ENCODE results near the gene LDAH.
"Not testable (repeated sequence)": the region's sequence is repeated elsewhere in the genome, so short reads cannot be mapped to it uniquely, and the experiment has no call there.

LDAH gene

DNA sequence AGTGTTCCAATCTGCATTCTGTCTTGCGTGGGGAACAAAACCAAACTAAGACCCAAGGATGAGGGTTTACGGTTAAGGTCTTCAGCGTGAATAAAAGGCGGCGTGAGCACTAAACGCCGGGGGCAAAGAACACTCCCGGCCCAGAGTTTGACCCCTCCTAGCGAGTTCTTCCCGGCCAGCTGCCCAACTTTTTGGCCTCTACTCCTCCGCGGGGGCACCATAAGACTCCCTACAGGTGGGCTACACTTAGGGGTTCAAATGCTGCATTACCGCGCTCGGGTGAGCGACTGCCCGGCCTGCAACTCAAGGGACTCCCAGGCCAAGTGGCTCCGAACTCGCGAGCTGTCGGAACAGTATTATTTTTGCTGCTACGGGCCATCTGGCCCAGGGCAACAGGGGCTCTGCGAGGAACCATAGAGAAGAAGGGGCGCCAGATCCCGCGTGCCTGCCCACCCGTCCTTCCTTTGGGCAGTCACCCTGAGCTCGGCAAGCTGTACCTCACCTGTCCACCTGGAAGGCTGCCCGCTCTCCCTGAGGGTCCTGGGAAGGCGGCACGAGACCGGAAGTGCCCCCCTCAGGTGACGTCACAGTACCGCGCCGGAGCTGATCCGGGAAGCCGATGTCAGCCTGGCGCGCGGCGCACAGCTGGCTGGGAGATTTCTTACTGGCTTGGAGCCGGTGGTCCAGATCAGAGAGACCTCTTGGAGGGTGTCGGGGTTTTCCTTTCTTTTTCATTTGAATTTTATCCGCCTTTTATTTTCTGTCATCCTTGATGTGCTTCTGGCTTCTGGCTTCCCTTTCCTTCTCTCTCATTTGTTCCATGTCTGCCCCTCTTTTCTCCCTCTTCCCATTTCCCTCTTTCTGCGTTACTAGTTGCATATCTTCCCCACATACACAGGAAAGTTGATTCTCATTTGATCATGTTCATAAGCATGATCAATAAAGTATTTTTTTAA, at the start of gene LDAH:
Gene LDAH (minus strand): TSS at position 567 of the 956 bp plus-strand sequence. CDS start 21,638 bp downstream, outside the sequence.
- DNase-seq, result peak; percentile 83

DNA sequence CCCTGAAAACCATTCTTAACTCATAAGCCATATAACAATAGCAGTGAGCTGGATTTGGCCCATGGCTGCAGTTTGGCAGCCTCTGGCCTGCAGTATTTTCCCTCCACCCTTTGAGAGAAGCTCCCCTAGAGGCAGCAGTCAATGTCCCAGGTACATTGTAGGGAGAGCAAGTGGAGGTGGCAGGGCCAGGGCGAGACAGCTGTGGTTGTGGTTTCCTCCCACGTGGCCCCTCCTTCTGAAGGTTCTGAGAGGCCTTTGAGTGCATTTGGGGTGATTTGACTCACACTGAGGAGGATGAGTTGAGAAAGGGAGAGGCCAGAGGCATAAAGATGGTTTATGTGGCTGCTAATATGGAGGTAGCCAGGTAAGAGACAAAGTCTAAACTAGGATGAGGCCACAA, 45.5 kb upstream of the LDAH start:
- DNase-seq, result peak; percentile 81

DNA sequence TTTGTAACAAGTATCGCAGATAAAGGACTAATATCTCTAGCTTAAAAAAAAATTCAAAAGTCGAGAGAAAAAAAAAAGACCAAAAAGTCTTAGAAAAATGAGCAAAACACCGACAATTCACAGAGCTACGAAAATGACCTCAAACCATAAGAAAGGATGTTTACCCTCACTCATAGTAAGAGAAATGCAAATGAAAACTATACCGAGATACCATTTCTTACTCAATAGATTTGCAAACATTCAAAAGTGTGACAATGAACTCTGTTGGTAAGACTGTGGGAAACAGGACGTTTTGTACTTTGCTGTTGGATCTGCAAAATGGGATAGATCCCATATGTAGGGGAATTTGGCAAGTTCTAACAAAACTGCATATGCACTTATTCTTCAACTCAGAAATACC, 39.9 kb upstream of the LDAH start:
- DNase-seq, result no peak

DNA sequence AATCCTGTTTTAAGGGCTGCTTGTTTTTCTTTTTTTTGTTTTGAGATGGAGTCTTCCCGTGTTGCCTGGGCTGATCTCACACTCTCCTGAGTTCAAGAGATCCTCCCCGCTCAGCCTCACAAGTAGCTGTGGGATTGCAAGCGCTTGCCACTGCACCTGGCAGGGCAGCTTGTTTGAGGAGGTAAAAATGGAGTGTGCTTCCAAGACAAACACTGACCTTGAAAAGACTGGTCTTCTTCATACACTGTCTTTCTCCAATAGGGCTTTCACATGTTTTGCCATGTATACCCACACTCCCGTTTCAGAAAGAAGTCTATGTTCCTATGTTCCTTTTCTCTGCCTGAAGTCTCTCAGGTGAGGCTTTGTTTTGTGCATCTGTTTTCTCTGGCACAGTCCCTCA, 32.6 kb upstream of the LDAH start:
- no peak for DNase-seq

DNA sequence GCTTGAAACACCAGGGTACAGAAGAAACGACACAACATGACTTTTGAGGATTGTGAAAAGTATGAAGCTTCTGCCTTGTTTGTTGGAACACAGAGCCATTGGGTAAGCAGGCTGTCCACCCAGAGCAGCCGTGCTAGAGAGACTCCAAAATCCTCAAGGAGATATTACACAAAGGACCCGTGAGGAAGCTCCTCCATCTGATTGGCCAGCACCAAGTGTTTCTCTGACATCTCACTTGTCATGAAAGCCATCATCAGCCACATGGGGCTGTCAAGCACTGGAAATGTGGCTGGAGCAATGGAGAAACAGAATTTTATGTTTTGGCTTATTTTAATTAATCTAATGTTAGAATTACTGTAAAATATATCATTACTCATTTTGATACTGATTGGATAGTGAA, 29.8 kb upstream of the LDAH start:
- DNase-seq, result no peak

DNA sequence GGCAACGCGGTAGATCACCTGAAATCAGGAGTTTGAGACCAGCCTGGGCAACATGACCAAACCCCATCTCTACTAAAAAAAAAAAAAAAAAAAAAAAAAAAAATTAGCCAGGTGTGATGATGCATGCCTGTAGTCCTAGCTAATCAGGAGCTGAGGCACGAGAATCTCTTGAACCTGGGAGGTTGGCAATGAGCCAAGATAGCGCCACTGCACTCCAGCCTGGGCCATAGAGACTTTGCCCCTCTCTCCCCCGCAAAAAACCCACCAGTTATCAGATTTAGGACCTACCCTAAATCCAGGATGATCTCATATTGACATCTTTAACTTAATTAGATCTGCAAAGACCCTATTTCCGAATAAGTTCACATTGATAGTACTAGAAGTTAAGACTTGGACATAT, 29.2 kb upstream of the LDAH start:
- DNase-seq, result no peak

DNA sequence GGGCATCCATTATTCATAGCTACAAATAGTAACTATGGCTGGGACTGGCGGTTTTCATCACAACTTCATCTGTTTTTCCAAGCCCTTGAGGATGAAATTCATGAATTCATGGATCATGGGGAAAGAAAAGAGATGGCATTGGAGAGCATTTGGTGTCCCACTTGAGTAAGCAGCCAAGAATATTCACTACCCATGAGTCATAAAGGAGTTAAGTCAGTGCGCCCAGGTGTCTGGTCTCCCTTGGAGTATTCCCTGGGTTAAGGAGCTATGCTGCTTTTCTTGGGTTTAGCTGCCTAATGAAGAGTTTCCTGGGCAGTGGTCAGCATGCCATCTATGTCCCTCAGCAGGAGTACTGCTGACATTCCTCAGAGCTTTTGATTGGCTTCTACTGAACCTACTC, 21.3 kb upstream of the LDAH start:
- DNase-seq, result no peak

DNA sequence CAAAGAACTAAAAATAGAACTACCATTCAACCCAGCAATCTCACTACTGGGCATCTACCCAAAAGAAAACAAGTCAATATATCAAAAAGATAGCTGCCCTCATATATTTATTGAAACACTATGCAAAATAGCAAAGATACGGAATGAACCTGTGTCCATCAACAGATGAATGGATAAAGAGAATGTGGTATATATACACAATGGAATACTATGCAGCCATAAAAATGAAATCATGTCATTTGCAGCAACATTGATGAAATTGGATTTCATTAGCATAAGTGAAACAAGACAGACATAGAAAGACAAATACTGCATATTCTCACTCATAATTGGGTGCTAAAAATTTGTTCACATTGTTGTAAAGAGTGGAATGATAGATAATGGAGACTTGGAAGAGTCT, 16.2 kb upstream of the LDAH start:
- DNase-seq, result no peak

DNA sequence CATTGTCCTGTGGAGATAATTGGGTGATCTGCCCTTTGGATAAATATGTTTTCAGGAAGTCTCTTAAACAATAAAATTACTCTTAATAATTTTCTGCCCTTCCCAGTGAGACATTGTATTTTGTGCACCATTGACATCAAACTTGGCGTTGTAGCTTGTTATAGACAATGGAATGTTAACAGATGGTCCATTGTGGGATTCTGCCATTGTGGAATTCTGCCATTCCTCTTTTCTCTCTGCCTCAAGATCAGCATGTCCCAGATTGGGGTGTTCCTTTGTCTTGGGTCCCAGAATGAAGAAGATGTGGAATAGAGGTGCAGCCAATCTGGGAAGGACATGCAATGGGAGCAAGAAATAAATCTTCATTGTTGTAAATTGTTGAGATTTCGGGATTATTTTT, 15.1 kb upstream of the LDAH start:
- DNase-seq, result no peak

DNA sequence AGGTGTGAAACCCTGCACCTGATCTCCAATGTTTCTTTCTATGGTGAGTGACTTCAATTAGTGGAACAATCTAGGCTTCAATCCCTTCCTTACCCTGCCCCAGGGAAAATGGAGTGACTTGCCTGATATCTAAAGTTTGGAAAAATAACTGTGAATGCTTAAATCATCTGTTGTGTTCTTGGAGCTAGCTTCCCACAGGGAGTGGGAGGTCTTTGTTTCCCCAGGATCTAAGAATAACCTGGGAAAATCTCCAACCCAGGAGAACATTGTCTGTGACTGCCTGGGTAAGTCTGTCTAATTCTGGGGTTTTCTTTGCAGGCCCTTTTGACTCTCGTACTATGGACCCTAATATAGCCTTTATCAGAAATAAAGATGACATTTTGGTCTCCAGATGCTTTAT, 13.6 kb upstream of the LDAH start:
- DNase-seq, result no peak

DNA sequence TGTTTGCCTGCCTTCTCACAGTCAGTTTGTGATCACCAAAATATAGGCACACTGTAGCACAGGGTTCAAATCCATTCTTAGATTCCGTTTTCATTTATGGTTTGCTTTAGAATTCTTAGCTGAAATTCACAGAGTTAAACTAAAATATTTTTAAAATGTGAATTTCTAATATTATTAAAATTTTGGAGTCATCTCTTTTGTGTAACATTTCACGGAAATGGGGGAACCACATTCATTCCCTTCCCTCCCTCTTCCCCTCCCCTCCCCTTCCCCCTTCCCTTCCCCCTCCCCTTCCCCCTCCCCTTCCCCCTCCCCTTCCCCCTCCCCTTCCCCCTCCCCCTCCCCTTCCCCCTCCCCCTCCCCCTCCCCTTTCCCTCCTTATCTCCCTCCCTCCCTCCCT, 11.4 kb upstream of the LDAH start:
- DNase-seq, result no peak

DNA sequence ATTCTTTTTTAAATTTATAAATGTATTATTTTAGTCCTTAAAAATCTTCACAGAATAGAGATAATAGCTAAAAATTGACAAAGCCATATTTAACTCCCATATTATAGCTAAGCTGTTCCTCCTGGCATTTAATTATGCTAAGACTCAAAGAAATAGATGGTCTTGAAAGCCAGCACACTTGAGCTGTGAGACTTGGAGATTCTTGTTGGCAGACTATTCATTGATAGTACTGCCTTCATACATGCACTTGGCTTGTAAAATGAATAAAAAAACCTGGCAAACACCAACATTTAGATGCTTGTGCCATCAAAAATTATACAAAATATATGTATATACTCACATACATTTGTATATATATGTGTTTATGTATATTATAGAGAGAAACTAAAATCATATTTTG, 9.7 kb upstream of the LDAH start:
- DNase-seq, result no peak

DNA sequence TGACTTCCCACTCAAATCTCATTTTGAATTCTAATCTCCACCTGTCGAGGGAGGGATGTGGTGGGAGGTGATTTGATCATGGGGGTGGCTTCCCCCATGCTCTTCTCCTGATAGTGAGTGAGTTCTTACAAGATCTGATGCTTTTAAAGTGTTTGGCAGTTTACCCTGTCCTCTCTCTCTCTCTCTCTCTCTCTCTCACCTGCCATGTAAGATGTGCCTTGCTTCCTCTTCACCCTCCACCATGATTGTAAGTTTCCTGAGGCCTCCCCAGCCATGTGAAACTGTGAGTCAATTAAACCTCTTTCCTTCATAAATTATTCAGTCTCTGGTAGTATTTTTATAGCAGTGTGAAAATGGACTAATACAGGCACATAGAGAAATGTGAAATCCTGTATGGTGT, 7.0 kb upstream of the LDAH start:
- no peak for DNase-seq

DNA sequence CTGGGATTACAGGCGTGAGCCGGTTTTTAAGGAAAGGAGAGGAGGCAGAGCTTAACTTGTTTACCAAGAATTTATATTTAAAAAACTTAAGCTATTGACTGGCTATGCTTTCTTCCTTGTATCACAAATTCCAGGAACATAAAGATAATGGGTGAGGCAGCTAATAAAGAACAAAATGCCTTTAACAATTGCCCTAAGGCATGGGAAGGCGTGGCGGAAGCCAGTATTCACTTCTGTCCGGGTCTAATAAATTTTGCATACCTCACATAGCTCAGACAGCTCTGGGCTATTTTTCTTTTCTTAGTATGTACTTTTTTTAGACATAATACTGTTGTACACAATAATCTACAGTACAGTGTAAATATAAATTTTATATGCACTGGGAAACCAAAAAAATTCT, 1.0 kb upstream of the LDAH start:
- DNase-seq, result no peak

DNA sequence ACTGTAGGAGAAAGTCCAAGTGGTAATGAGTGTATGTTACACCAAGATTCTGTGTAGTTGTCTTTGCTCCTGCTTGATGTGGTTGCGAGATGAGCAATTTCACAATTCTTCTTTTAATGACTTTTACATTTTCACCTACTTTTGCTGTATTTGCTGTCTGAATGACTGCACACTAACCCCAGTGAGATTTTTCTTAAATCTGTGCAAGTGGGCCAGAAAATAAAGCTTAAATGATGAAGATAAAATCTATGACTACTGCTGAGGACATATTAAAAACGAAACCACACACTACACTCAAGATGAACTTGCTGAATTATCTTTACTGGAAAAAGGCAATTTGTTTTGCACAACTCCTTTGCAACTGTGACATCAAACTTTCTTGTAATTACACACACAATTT, 4.1 kb downstream of the LDAH start:
- no peak for DNase-seq

DNA sequence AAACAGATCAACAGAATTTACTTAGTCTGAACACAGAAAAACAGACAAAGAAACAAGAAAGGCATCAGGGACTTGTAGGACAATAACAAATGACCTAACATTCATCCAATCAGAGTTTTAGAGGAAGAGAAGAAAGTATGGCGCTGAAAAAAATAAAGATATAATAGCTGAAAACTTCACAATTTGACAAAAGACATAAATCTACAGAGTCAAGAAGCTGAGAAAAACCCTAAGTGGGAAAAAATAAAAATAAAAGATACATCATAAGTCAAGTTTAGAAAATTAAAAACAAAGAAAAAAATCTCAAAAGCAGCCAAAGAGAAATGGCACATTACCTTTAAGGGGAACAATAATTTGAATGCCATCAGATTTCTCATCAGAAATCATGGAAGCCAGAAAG, 7.7 kb downstream of the LDAH start:
- DNase-seq, result no peak

DNA sequence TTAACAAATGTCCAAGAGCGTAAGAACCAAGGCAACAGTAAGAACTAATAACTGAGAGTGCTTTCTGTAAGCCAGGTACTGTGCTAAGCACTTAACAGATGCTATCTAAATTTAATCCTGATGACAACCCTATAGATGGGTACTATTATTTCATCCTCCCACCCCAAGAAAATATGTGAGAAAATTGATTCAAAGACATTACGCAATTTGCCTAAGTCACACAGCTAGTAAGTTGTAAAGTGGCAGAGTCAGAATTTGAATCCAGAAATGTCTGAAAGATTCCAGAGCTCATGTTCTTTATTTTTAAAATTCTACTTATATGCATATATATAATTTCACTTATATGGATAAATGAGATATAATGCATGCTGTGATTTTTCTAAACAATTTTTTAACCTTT, 10.1 kb downstream of the LDAH start:
- DNase-seq, result no peak

DNA sequence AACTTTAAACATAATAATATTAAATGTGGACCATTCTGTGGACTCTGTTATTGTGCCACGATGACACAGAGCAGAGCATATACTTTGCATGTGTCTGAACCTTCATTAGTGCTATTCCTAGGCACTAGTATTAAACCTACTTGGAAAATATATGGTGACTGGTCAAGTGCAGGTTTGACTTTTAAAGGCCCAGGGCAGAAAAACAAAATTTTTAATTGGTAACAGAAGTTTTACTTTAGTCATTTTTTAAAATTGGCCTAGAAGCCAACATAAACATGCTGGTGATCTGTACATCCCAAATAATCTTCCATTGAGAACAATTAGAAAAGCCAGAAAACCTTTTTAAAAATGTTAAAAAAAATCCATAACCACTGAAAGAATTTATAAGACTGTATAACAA, 16.6 kb downstream of the LDAH start:
- no peak for DNase-seq

DNA sequence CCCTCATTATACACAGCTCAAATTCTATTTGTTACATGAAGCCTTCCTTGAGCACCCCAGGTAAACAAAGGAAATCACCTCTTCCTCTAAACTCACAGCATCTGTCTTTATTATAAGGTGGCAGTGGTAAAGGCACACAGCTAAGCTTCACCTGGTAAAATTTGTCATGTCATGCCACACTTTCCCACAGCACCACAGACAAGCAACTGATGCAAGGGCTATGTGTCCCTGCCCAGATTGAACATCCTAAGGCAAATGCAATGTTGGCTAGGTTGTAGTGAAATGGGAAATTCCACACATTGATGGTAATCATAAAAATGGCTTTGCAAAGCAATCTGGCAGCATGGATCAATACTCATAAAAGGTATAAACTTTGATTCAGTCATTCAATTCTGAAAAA, 18.9 kb downstream of the LDAH start:
- DNase-seq, result no peak

DNA sequence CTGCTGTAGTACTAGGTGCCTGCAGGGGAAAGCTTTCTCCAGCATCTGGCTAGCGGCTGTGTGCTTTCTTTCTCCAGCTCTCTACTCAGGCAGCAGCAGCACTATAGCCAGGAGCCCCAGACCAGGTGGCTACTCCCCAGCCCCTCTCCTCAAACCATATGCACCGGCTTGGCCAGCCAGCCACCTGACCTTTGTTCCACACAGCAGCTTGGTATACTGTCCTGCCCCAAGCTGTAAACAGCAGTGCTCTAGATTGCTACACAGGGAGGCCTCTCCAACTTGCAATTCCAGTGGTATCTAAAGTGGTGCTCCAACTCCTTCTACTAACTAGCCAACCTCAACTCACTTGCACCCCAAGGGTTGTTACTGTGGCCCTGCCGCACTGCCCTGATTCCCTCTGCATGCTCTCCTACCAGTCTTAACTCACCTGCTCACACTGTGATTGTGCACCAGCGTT, 19.6 kb downstream of the LDAH start:
- no peak for DNase-seq

DNA sequence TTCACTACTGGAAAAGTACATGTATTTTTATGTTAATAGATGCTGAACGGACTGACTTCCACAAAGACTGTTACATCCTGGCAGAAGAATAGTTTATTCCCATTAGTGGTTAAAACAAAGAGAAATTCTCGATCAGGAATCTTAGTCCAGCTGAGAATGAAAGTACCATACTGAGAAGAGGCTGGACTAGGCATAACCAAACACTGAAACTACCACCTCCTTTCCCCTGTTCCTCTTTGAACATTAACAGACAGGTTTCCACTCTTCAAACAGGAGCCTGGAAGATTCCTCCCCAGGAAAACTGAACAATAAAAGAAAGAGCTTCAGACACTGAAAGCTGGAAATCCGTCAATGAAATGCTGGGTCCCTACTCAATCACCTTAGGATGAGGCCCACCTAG, 25.8 kb downstream of the LDAH start:
- DNase-seq, result no peak

DNA sequence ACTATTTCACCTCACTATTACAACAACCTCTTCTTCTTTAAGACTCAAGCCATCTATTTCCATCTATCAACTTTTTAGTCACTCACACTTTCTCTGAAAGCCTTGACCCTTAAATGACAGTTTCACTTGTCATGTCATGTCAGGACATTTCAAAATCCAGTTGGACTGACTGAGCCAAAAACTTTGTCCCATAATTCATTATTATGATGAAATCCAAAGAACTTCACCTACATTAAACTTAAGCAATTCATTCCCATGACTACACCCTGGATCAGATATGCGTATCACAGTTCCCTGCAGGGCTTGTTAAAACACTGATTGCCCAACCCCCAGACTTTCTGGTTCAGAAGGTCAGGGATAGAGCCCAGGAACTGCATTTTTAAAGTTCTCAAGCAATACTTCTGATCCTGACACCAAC, 26.5 kb downstream of the LDAH start:
- DNase-seq, result no peak

DNA sequence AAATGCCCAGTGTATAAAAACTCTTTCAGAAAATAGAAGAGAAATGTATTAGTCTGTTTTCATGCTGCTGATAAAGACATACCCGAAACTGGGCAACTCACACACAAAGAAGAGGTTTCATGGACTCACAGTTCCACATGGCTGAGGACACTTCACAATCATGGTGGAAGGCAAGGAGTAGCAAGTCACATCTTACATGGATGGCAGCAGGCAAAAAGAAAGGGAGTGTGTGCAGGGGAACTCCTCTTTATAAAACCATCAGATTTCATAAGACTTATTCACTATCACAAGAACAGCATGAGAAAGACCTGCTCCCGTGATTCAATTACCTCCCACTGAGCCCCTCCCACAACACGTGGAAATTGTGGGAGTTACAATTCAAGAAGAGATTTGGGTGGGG, 29.0 kb downstream of the LDAH start:
- not testable (repeated sequence) for DNase-seq

DNA sequence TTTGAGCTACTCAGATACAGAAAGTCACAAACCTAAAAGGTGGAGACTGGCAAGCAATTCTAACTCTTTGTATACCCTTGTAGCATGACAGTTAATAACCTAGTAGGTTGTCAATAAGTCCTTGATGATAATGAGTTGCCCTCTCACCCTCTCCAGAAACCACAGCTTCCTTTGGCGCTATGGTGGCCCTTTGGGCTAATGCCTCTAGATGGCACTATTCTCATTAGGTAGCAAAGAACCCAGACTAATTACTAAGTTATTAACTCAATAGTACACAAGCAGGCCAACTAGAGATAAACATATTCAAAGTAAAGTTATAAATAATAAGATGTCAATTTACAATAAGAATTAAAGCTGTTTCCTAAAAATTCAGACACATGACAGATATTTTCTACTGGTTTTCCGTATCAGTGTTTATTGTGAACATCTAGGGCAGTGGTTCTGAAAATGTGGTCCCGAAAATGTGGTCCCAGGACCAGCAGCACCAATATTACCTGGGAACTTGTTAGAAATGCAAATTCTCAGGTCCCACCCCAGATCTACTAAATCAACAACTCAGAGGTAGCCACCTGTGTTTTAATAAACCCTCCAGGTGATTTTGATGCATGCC, 41.1 kb downstream of the LDAH start:
- DNase-seq, result no peak

DNA sequence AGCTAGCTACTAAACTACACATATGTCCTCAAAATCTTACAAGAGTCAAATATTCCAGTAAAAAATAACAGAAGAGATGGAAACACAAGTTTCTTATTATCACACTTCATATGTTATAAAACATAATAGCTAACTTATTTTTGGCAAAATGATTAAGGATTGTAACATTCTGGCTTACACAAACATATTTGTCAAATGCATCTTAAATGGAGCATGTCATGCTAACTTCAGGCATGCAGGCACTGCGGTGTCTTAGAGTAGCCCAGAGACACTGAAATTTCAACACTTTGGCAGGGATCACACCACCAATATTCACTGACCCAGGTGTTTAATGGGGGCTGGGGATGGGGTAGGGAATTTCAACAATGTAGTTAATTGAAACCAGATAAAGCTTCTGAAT, 51.6 kb downstream of the LDAH start:
- DNase-seq, result no peak

Data from stimulated activated CD4-positive, alpha-beta T cell treated with anti-CD3 and anti-CD28 coated beads, Interleukin-1b, Interleukin-23, amount 100 ng/mL, for 48 hours (primary cell).